Activated naive CD8-positive, alpha-beta T cell (primary cell): ENCODE data around the gene ESPL1.
"Not testable (repeated sequence)": the region's sequence is repeated elsewhere in the genome, so short reads cannot be mapped to it uniquely, and the experiment has no call there.

ENCODE experiments used
- H3K27ac Mint-ChIP-seq: one replicate; pipeline ENCODE4 v1.8.0; 2021; ENCODE audit warnings: mixed read lengths
- H3K27me3 Mint-ChIP-seq: one replicate; pipeline ENCODE4 v1.8.0; 2021; ENCODE audit warnings: mixed read lengths
- H3K36me3 Mint-ChIP-seq: one replicate; pipeline ENCODE4 v1.8.0; 2021; ENCODE audit warnings: mixed read lengths
- H3K4me1 Mint-ChIP-seq: one replicate; pipeline ENCODE4 v1.8.0; 2021; ENCODE audit warnings: low read depth, mixed read lengths
- H3K4me3 Mint-ChIP-seq: one replicate; pipeline ENCODE4 v1.8.0; 2021; ENCODE audit warnings: mild to moderate bottlenecking, mixed read lengths
- H3K9me3 Mint-ChIP-seq: one replicate; pipeline ENCODE4 v1.8.0; 2021; ENCODE audit warnings: low read depth, mixed read lengths

Gene ESPL1

DNA sequence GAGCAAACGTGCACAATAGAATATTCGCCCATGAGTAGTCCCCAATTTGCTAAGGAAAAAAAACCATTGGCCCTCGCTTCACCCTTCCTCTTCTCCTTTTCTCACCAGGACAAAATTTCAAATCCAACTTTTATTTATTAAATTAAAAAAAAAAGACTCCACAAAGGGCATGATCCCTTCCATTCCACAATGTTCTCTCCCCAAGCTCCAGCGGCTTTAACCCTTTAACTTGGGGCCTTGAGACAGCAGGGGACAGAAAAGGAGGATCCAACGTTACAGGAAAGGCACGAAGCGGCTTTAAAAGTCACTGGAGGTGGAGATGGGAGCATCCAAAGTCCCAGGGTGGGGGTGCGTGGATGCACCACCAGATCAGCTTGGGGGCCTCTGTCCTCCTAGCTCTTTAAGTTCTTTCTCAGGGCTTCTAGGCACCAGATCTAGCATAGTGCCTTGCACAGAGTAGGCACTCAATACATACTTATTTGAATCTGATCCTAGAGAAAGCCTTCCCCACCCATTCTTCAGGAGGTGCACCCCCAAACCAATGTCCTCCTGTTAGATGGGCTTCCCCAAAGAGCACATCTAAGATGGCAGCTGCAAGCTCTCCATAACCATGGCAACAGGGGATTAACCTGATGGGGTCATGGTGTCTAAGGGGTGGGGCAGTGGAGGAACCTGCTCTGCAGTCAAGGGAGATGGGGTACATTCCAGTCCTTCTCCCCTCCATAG, 58.5 kb downstream of the ESPL1 start:
- H3K27me3 Mint-ChIP-seq = no peaks in the 10 kb centered on the region
- H3K36me3 Mint-ChIP-seq = no peaks in the 10 kb centered on the region
- H3K9me3 Mint-ChIP-seq = no peaks in the 10 kb centered on the region
- H3K4me3 Mint-ChIP-seq = peak overlapping the region; percentile 81
- peaks cover 24% of the 10 kb centered on the region for H3K4me1 Mint-ChIP-seq
- peak overlapping the region; percentile 76 for H3K27ac Mint-ChIP-seq

DNA sequence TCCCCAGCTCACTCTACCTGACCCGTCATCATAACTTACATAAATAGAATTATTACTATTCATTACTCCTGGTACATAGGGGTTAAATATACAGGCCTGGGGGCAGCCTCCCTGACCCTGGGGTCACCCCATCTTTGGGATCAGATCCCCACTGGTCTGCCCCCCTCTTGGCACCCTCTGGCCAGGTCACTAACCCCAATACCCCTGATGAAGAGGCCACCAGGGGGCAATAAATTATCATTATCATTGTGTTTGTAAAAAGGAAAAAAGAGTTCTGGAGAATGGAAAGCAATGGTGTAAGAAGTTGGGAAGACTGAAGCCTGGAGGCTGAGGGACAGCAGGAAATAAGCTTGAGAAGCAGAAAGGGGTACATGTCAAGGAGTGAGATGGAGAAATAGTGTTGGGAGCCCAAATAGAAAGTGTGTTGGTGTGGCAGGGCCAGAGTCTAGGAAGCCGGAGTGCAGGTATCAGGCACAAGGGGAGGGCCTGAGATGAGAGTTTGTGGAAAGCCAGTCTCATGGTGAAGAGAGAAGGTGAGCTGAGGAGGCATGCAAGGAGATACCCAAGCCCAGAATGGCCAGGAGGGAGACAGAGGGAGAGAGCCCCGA, 59.4 kb downstream of the ESPL1 start:
- no peaks in the 10 kb centered on the region for H3K9me3 Mint-ChIP-seq
- no peaks in the 10 kb centered on the region for H3K27me3 Mint-ChIP-seq
- peak overlapping the region; percentile 17 for H3K4me3 Mint-ChIP-seq
- no peak overlapping the region for H3K27ac Mint-ChIP-seq
- peaks cover 21% of the 10 kb centered on the region for H3K4me1 Mint-ChIP-seq
- no peaks in the 10 kb centered on the region for H3K36me3 Mint-ChIP-seq

DNA sequence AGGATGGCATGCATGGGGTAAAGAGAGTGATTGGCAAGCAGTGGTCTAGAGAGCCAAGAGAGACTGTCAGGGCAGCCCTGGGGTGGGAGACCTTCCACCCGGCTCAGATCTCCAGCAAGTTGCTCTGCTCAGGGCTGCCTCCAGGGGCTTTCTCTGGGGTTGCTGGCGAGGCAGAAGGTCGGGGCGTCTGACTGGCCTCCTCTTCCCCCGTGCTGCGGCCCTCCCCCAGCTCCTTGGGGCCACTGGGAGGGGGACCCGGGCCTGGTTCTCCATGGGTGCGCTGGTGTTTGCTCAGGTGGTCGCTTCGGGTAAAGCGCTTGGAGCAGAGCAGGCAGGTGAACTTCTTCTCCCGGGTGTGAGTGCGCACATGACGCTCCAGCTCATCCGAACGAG, 59.9 kb downstream of the ESPL1 start:
- no peak overlapping the region for H3K27ac Mint-ChIP-seq
- no peaks in the 10 kb centered on the region for H3K27me3 Mint-ChIP-seq
- H3K4me1 Mint-ChIP-seq = peaks cover 17% of the 10 kb centered on the region
- no peaks in the 10 kb centered on the region for H3K36me3 Mint-ChIP-seq
- no peaks in the 10 kb centered on the region for H3K9me3 Mint-ChIP-seq
- no peak overlapping the region for H3K4me3 Mint-ChIP-seq

DNA sequence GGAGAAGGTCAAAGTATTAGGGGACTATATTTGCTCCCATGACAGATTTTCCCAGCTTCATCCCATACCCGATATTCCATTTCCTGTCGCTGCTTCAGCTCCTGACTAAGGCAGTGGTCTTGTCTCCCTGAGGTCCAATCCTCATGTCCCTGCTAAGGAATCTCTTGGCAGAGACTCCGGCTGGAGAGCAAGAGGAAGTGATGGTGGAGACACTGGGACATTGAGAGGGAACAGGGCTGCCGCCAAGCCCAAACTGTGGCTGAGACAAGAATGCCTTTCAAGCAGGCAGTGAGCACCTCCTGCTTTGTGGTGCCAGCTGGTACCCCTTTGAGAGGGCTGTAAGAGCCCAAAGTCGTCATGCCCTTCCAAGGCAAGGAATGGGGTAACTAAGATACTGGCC, 62.6 kb downstream of the ESPL1 start:
- Mint-ChIP-seq H3K27me3 (peaks cover 7% of the 10 kb centered on the region), H3K36me3 (no peaks in the 10 kb centered on the region)

DNA sequence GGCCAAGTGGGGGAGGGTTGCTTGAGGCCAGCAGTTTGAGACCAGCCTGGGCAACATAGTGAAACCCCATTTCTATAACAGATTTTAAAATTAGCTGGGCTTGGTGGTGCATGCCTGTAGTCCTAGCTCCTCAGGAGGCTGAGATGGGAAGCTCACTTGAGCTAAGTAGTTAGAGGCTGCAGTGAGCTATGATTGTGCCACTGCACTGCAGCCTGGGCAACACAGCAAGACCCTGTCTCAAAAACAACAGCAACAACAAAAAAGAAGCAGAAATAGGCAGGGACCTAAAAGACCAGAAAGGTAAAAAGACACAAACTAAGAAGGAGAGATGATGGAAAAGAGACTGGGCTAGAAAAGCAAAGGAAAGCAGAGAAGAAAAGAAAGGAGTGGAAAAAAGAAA, 64.2 kb downstream of the ESPL1 start:
- H3K4me1 Mint-ChIP-seq, H3K27ac Mint-ChIP-seq: not testable (repeated sequence)

More for the DNA sequence above, 62.6 kb downstream of the ESPL1 start:
- H3K27ac Mint-ChIP-seq = no peak overlapping the region
- no peak overlapping the region for H3K4me3 Mint-ChIP-seq
- H3K9me3 Mint-ChIP-seq = no peaks in the 10 kb centered on the region
- H3K4me1 Mint-ChIP-seq = peaks cover 3% of the 10 kb centered on the region

DNA sequence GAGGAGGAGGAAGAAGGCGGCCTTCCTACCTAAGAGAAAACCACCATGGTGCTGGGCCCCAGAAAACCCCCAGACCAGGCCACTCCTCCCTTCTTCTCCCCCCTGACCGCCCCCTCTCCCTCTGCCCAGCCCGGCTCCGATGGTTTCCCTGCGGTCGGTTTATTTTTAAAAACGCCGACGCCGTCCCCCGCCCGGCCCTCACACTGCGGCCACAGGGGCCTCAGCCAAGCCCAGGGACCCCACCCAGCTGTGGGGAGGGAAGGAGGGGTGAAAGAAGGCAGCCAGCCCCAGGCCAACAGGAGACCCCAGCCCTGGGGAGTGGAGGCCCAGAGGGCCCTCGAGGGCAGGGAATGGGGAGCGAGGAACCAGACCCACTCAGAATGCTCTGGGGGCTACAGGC, 64.6 kb downstream of the ESPL1 start:
- peaks cover 4% of the 10 kb centered on the region for H3K4me1 Mint-ChIP-seq
- H3K27me3 Mint-ChIP-seq = peaks cover 16% of the 10 kb centered on the region
- H3K9me3 Mint-ChIP-seq = no peaks in the 10 kb centered on the region
- no peak overlapping the region for H3K4me3 Mint-ChIP-seq
- H3K36me3 Mint-ChIP-seq = no peaks in the 10 kb centered on the region
- H3K27ac Mint-ChIP-seq = no peak overlapping the region

More for the DNA sequence above, 64.2 kb downstream of the ESPL1 start:
- not testable (repeated sequence) for H3K9me3 Mint-ChIP-seq, H3K4me3 Mint-ChIP-seq, H3K36me3 Mint-ChIP-seq
- peaks cover 12% of the 10 kb centered on the region for H3K27me3 Mint-ChIP-seq

DNA sequence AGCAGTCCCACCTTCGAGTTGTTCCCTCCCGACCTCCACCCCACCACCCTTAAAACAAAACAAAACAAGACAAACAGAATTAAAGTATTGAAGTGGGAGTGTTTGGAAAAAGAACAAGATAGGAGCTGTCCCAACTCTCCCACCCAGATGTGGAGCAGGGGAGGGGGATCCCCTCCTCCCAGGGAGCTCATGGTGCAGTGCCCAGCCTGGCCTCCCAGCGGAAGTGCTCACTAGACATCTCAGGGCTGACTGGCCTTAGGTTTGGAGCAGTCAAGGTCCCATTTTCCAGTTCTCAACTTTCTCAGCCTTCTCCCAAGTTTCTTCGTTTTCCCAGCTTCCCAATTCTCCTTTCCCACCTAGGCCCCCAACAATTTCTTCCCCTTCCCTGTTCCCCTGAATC, 65.2 kb downstream of the ESPL1 start:
- Mint-ChIP-seq H3K27me3 (peaks cover 18% of the 10 kb centered on the region), H3K4me1 (peaks cover 6% of the 10 kb centered on the region), H3K4me3 (no peak overlapping the region), H3K27ac (no peak overlapping the region), H3K9me3 (no peaks in the 10 kb centered on the region), H3K36me3 (no peaks in the 10 kb centered on the region)

DNA sequence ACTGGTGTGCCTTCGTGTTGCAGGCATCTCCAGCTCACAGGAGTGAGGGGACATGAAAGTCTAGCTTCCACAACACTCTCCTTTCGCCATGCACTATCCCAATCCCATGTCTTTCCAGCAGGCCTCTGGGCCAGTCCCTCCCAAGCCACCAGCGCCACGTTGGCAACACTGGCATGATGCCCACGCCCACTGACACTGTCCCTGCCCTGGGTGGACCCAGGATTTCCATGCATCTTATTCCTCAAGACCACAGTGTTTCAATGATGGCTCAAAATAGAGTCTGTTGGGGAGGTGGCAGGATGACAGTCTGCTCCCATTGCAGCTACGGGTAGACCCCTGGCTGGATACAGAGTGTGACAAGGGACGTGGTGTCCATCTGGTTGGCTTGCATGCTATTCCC, 65.7 kb downstream of the ESPL1 start:
- Mint-ChIP-seq H3K36me3 (no peaks in the 10 kb centered on the region), H3K27ac (no peak overlapping the region), H3K4me1 (peaks cover 6% of the 10 kb centered on the region), H3K27me3 (peaks cover 18% of the 10 kb centered on the region), H3K4me3 (no peak overlapping the region), H3K9me3 (no peaks in the 10 kb centered on the region)

DNA sequence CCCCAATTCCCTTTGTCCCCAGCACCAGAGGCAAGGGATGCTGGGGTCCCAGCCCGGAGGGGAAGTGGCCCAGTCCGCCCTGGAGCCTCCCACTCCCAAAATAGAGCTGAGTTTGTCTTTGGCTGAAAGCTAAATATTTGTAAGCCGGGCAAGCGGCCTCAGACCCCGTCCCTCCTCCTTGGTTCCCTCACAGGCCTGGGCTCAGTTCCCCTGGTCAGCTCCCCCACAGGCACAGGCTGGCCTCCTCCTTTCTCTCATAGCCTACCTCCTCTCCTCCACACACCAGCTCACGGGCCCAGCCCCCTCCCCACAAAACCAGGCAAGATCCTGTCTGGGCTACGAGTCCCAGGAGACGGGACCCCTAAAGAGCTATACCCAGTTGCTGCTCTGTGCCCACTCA, 66.7 kb downstream of the ESPL1 start:
- Mint-ChIP-seq H3K27me3 (peaks cover 20% of the 10 kb centered on the region), H3K9me3 (no peaks in the 10 kb centered on the region), H3K36me3 (no peaks in the 10 kb centered on the region), H3K4me3 (no peak overlapping the region), H3K4me1 (peaks cover 6% of the 10 kb centered on the region), H3K27ac (no peak overlapping the region)

DNA sequence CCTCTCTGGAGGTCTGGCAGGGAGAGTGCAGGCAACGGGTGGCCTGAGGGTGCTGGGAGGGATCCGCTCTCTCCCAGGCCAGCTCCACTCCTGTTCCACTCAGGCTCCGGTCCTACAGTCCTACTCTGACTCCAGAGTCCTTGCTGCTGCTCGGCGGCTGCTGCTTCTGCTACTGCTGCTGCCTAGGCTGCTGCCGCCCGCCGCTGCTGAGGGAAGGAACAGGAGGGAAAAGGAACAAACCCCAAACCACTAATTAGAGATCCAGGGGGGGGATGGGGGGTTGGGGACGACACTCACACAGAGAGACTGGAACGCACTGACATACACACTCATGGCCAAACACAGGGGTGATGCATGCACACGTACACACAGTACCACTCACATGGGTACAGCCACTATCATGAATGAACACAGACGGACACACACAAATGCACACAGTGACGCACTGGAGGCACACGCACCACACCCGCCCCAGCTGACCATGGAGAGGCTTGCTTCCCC, 68.1 kb downstream of the ESPL1 start, which contains the start of gene SP7:
SP7 (minus strand) TSS at position 174 of the 501 bp plus-strand sequence. CDS start 708 bp downstream, outside the sequence.
- Mint-ChIP-seq H3K4me1 (peaks cover 6% of the 10 kb centered on the region), H3K4me3 (no peak within 1 kb of the TSS), H3K36me3 (no peaks in the 10 kb centered on the region), H3K9me3 (no peaks in the 10 kb centered on the region), H3K27ac (no peak within 1 kb of the TSS), H3K27me3 (peaks cover 22% of the 10 kb centered on the region)

DNA sequence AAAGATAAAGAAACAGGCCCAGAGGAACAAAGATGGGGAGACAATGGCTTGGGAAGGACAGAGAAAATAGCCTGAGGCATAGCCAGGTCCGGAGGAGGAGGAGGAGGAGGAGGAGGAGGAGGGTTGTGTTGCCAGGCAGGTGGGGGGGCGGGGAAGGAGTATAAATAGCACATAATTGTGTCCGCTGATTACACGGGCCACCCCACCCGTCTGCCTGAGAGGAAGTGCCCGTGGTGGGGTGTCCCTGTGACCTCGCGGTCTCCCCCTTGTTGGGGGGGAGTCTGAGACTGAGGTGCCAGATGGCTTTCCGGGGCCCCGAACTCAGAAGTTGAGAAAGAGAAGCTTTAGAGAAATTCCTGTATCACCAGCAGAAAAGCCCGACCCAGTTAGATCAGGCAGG, 69.9 kb downstream of the ESPL1 start:
- Mint-ChIP-seq H3K4me1 (peaks cover 6% of the 10 kb centered on the region), H3K27ac (peak overlapping the region; percentile 7), H3K27me3 (peaks cover 22% of the 10 kb centered on the region), H3K4me3 (no peak overlapping the region), H3K9me3 (no peaks in the 10 kb centered on the region), H3K36me3 (no peaks in the 10 kb centered on the region)

DNA sequence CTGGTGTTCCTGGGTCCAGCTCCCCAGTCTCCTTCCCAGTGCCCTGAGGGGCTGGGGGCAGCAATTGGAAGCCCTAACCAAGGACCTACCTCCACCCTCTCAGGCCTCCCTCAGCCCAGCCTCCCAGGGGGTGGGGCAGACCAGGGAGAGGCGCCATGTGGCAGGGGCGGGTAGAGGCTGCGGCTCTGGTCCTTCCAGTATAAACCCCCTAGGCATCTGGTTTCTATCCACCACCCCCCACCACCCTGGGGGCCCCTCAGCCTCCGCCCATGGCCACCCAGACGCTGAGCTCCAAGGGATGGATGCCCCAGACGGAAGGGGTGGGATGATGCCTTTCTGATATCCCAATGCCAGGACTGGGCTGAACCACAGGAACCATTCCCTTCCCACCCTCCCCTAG, 70.8 kb downstream of the ESPL1 start:
- H3K4me1 Mint-ChIP-seq = peaks cover 11% of the 10 kb centered on the region
- H3K4me3 Mint-ChIP-seq = no peak overlapping the region
- no peaks in the 10 kb centered on the region for H3K9me3 Mint-ChIP-seq
- no peak overlapping the region for H3K27ac Mint-ChIP-seq
- no peaks in the 10 kb centered on the region for H3K36me3 Mint-ChIP-seq
- H3K27me3 Mint-ChIP-seq = peaks cover 18% of the 10 kb centered on the region

DNA sequence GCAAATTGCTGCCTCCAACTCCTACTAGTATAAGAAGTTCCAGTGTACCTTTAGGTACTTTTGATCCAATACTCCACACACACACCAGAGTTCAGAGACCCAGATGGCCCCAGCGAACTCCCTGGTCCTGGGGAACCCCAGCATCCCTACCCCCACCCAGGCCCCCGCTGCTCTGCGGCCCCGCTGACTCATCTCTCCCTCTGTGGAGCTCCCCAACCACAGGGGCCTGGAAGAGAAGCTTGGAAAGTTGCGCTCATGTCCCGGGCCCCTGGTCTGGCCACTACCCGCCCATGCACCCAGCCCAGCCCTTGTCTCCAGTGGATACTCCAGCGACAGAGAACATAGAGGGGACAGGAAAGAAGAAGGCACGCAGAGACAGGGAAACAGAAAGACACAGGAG, 72.3 kb downstream of the ESPL1 start:
- H3K4me3 Mint-ChIP-seq = no peak overlapping the region
- H3K27ac Mint-ChIP-seq = no peak overlapping the region
- no peaks in the 10 kb centered on the region for H3K9me3 Mint-ChIP-seq
- H3K36me3 Mint-ChIP-seq = no peaks in the 10 kb centered on the region
- peaks cover 19% of the 10 kb centered on the region for H3K4me1 Mint-ChIP-seq
- H3K27me3 Mint-ChIP-seq = peaks cover 15% of the 10 kb centered on the region
